Measurements from ENCODE around the gene COL27A1.

DNA sequence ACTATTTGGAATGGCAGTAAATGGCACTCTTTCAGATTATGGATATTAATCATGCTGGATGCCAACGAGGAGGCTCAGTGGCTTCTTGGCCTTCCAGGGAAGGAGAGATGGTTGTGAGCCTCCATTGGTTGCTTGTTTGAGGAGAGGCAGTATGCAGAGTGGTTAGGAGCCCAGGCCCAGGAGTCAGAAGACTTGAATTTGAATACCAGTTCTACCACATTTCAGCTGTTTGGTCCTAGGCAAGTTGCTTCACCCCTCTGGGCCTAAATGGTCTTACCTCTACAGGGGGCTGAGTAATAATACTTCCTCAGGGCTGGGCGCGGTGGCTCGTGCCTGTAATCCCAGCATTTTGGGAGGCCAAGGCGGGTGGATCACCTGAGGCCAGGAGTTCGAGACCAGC, 52.5 kb downstream of the COL27A1 start:
- no peak for TF ChIP-seq POLR2AphosphoS5 (IDR thresholded peaks at IDR 0.05; ENCODE audit: low read depth, low read length)
- TF ChIP-seq TAF1 (IDR thresholded peaks at IDR 0.05; ENCODE audit: borderline replicate concordance, insufficient read depth, low read length): no peak
- no peak for TF ChIP-seq SIN3A (IDR thresholded peaks at IDR 0.05; ENCODE audit: borderline replicate concordance, insufficient read depth, low read length)
- TF ChIP-seq, protein P1, sequence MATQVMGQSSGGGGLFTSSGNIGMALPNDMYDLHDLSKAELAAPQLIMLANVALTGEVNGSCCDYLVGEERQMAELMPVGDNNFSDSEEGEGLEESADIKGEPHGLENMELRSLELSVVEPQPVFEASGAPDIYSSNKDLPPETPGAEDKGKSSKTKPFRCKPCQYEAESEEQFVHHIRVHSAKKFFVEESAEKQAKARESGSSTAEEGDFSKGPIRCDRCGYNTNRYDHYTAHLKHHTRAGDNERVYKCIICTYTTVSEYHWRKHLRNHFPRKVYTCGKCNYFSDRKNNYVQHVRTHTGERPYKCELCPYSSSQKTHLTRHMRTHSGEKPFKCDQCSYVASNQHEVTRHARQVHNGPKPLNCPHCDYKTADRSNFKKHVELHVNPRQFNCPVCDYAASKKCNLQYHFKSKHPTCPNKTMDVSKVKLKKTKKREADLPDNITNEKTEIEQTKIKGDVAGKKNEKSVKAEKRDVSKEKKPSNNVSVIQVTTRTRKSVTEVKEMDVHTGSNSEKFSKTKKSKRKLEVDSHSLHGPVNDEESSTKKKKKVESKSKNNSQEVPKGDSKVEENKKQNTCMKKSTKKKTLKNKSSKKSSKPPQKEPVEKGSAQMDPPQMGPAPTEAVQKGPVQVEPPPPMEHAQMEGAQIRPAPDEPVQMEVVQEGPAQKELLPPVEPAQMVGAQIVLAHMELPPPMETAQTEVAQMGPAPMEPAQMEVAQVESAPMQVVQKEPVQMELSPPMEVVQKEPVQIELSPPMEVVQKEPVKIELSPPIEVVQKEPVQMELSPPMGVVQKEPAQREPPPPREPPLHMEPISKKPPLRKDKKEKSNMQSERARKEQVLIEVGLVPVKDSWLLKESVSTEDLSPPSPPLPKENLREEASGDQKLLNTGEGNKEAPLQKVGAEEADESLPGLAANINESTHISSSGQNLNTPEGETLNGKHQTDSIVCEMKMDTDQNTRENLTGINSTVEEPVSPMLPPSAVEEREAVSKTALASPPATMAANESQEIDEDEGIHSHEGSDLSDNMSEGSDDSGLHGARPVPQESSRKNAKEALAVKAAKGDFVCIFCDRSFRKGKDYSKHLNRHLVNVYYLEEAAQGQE (IDR thresholded peaks at IDR 0.05; ENCODE audit: insufficient read depth in 1 of 2, low read depth in 2 of 2, low read length in 2 of 2): no peak
- no peak for TF ChIP-seq FOXP2 (optimal IDR thresholded peaks at IDR 0.05; ENCODE audit: borderline replicate concordance, extremely low read depth, extremely low read length, insufficient read depth)
